KG1 (cell line): ENCODE measurements around the gene TMEM44.

ENCODE experiments used
- DNase-seq: peaks from one replicate; lab custom pipeline; 2025; lab: John Stamatoyannopoulos, UW

TMEM44 gene

GRCh38 chr3:194577986-194578905 is 55.0 kb downstream of the TMEM44 start:
- DNase-seq = no peak

GRCh38 chr3:194575484-194576210 is 57.6 kb downstream of the TMEM44 start:
- DNase-seq = no peak

GRCh38 chr3:194574639-194575483 is 58.4 kb downstream of the TMEM44 start:
- no peak for DNase-seq

GRCh38 chr3:194573680-194574437 is 59.4 kb downstream of the TMEM44 start:
- DNase-seq = no peak

GRCh38 chr3:194572944-194573491 is 60.2 kb downstream of the TMEM44 start:
- DNase-seq = no peak

GRCh38 chr3:194572143-194572789 is 61.0 kb downstream of the TMEM44 start:
- DNase-seq = no peak

- no peak for DNase-seq
Measured at GRCh38 chr3:194571491-194572142, 61.6 kb downstream of the TMEM44 start.

- no peak for DNase-seq
Measured at GRCh38 chr3:194570898-194571297, 62.3 kb downstream of the TMEM44 start.

- no peak for DNase-seq
Measured at GRCh38 chr3:194570235-194570634, 63.0 kb downstream of the TMEM44 start.

- no peak for DNase-seq
Measured at GRCh38 chr3:194569252-194569651, 64.0 kb downstream of the TMEM44 start.

GRCh38 chr3:194565597-194566190 is 67.5 kb downstream of the TMEM44 start:
- DNase-seq = no peak

GRCh38 chr3:194562986-194563385 is 70.2 kb downstream of the TMEM44 start:
- DNase-seq = no peak

GRCh38 chr3:194561306-194561974 is 71.8 kb downstream of the TMEM44 start:
- no peak for DNase-seq

- no peak for DNase-seq
Measured at GRCh38 chr3:194560047-194560446, 73.2 kb downstream of the TMEM44 start.

- no peak for DNase-seq
Measured at GRCh38 chr3:194559530-194559929, 73.7 kb downstream of the TMEM44 start.

GRCh38 chr3:194556086-194557056 is 76.8 kb downstream of the TMEM44 start:
- no peak for DNase-seq

- DNase-seq = no peak
Measured at GRCh38 chr3:194555175-194556062, 77.8 kb downstream of the TMEM44 start.
